Heart right ventricle (tissue), 16 donors: ENCODE measurements around the gene ABHD17C. TPM values are rescaled to one million over a fixed set of nuclear protein-coding genes. Genes with fewer than 3 reads are reported as not detected.

Source experiments
- ATAC-seq, 8 donors: fragments of 200-7000 bp; cut with Tn5 transposase; one replicate each; pipeline ENCODE4 v1.9.1; 2020; ENCODE audit warnings: mild to moderate bottlenecking in 8 of 8, moderate library complexity in 8 of 8, moderate number of reproducible peaks in 1 of 8
- DNase-seq, 2 donors: peaks; one replicate each; pipeline ENCODE4 v3.0.0-alpha.2; 2020
- H3K27ac ChIP-seq, 10 donors: fragments of 200-600 bp; sonication (generic) in 2 of 10; one replicate each; pipeline versions ENCODE4 v1.5.0 to v1.8.0; 2020 to 2022; ENCODE audit warnings: mild to moderate bottlenecking in 3 of 10
- H3K27me3 ChIP-seq, 7 donors: fragments of 200-600 bp; one replicate each; pipeline ENCODE4 v1.8.0; 2021 to 2022; ENCODE audit warnings: mild to moderate bottlenecking in 2 of 7
- H3K36me3 ChIP-seq, 9 donors: fragments of 200-600 bp; sonication (generic) in 1 of 9; one replicate each; pipeline versions ENCODE4 v1.5.0 to v1.8.0; 2020 to 2022; ENCODE audit warnings: mild to moderate bottlenecking in 2 of 9
- H3K4me1 ChIP-seq, 9 donors: fragments of 200-600 bp; sonication (generic) in 1 of 9; one replicate each; pipeline versions ENCODE4 v1.5.0 to v1.8.0; 2020 to 2022; ENCODE audit warnings: mild to moderate bottlenecking in 4 of 9
- H3K4me3 ChIP-seq, 10 donors: fragments of 200-600 bp; sonication (generic) in 2 of 10; one replicate each; pipeline versions ENCODE4 v1.5.0 to v1.8.0; 2020 to 2022; ENCODE audit warnings: mild to moderate bottlenecking in 7 of 10, moderate library complexity in 2 of 10
- H3K9me3 ChIP-seq, 11 donors: fragments of 200-600 bp in 10 of 11; sonication (generic) in 2 of 11; one replicate each; pipeline versions ENCODE4 v1.5.0 to v1.8.0; 2013 to 2022; ENCODE audit warnings: mild to moderate bottlenecking in 2 of 11, control low read depth in 1 of 11, moderate library complexity in 1 of 11
- CTCF ChIP-seq, 9 donors: fragments of 200-600 bp; sonication (generic) in 2 of 9; IDR thresholded peaks; one replicate each; pipeline versions ENCODE4 v1.5.0 to v1.8.0; 2021 to 2022; ENCODE audit warnings: antibody characterized with exemption in 9 of 9, mild to moderate bottlenecking in 5 of 9, moderate library complexity in 1 of 9
- WGBS, 2 donors: extraction: QIAGEN DNeasy Blood & Tissue Kit; methylation state at CpG; one replicate each; pipeline ENCODE4 v1.1.7; 2013; ENCODE audit warnings: inconsistent platforms in 1 of 2; 5-methylcytosine and 5-hydroxymethylcytosine counted together
- intact Hi-C, 10 donors: fragments of 100-400 bp; cut with DNase I; formaldehyde crosslinking; loops; one replicate each; pipeline versions ENCODE4 v1.11.1 to v1.14.2; 2022
- polyA plus RNA-seq, 2 donors: library from polyadenylated mRNA; stranded (reverse); fragments of 200-250 nt; gene quantifications; one replicate each; pipeline ENCODE4 v1.2.3, GENCODE V29; 2013
- total RNA-seq, 10 donors: library from RNA; stranded (reverse); fragmentation: NEBNext Ultra II Directional in 3 of 10; extraction: Animal tissue kit (Norgen Biotek cat#: 25700) in 3 of 10; gene quantifications; one replicate each; pipeline versions ENCODE4 v1.2.1 to v1.2.4, GENCODE V29; 2021 to 2023
- donor health status: Arrhythmogenic right ventricular cardiomyopathy.
- donor health status: ischemic (EF 13 %, LVEDD 7.1; RV severe dilation, severe dysfunction).
- donor health status: healthy with polysubstance abuse.
- donor health status: DM: no; HTN: yes; CAD: no.
- donor health status: DM: no; HTN: no; CAD: no.
- donor health status: ischemic (EF 25% LVEDD 6.9; RV normal size, moderate dysfunction).
- donor health status: ischemic (EF 25% LVEDD 5.7; RV mildly dilated, moderate dysfunction).
- donor health status: healthy.
- donor health status: DM: yes; HTN: yes; CAD: no.
- donor health status: Ischemic cardiomyopathy.
- donor health status: ischemic (EF 35%, LVEDD 5.7; RV mildly dilated, moderate dysfunction).
- donor health status: nonischemic (EF 11% LVEDD 7.7; RV severe dilation, severe dysfunction).
- donor health status: DM: yes; HTN: yes; CAD: no.
- donor health status: PGD.
- donor health status: ischemic (EF 29% LVEDD 5.4; RV normal size, mild dysfunction).
- donor health status: nonischemic (EF 23%, LVEDD 6.1; RV moderate dilation, normal function).

ABHD17C gene
- total and polyA plus RNA-seq, 12 donors, result 2.3 to 8.5 (median 4.2) TPM

DNA sequence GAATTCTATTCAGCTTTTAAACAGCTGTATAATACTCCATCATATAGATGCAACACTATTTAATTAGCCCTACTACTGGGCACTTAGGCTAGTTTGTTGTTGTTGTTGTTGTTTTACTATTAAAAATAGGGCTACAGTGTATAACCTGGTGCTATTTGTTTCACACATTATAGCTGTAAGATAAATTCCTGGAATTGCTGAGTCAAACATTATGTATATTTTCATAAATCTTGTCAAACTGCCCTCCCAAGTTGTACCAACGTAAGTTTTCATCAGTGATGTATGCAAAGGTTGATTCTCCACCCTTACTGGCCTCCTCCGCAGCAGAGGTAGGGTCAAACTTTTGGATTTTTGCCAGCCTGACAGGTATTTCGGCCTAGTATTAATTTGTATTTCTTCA, 80.2 kb downstream of the ABHD17C start:
- TF ChIP-seq CTCF (IDR thresholded peaks at IDR 0.05), result no peak
- Histone ChIP-seq H3K27ac (no peak overlapping the region), H3K36me3 (no peaks in the 10 kb centered on the region), H3K9me3 (no peaks in the 10 kb centered on the region), H3K4me3 (no peak overlapping the region), H3K4me1 (peaks cover 12 to 45% (median 33%) of the 10 kb centered on the region in 9 donors), H3K27me3 (peaks cover 0 to 32% (median 28%) of the 10 kb centered on the region in 7 donors)
- ATAC-seq (no peak), DNase-seq (no peak)
- 96 to 97% methylated on average over 3 of the region's 3 CpGs for WGBS, 2 donors
- intact Hi-C loops, result loop anchor here in 9 of 10 donors (5.0 kb wide), 8 partner anchors 138 to 323 kb away; no protein-coding TSS in a partner anchor

GRCh38 chr15:80776420-80777045, 81.4 kb downstream of the ABHD17C start:
- peaks cover 14 to 53% (median 38%) of the 10 kb centered on the region in 9 donors for H3K4me1 ChIP-seq
- peak overlapping the region in 4 of 10 donors; percentile 17 to 61 (median 28) for H3K27ac ChIP-seq
- H3K27me3 ChIP-seq, result peaks cover 0 to 44% (median 37%) of the 10 kb centered on the region in 7 donors
- no peaks in the 10 kb centered on the region for H3K9me3 ChIP-seq
- peak; percentile 79 to 90 (median 87) for TF ChIP-seq CTCF (IDR thresholded peaks at IDR 0.05)
- intact Hi-C loops, result loop anchor here (1.0 to 5.0 kb wide), 15 partner anchors 82 to 324 kb away; partner anchors contain the start of gene ABHD17C (in 1 of the 10)
- WGBS, 2 donors, result 29% methylated on average over 5 of the region's 5 CpGs
- DNase-seq, result peak; percentile 27 to 77
- peak; percentile 37 to 63 (median 54) for ATAC-seq
- no peaks in the 10 kb centered on the region for H3K36me3 ChIP-seq
- H3K4me3 ChIP-seq, result no peak overlapping the region

- Histone ChIP-seq H3K9me3 (no peaks in the 10 kb centered on the region), H3K4me3 (no peak overlapping the region), H3K4me1 (peaks cover 14 to 53% (median 38%) of the 10 kb centered on the region in 9 donors), H3K27ac (peak overlapping the region in 4 of 10 donors; percentile 4 to 61 (median 25)), H3K36me3 (no peaks in the 10 kb centered on the region), H3K27me3 (peaks cover 0 to 49% (median 38%) of the 10 kb centered on the region in 7 donors)
- intact Hi-C loops, result loop anchor here in 9 of 10 donors (2.0 to 5.0 kb wide), 11 partner anchors 82 to 325 kb away; partner anchors contain the start of gene ABHD17C (in 1 of the 9)
- TF ChIP-seq CTCF (IDR thresholded peaks at IDR 0.05), result no peak
- peak in 1 of 2 donors; percentile 27 for DNase-seq
- WGBS, 2 donors, result 13 to 19% methylated on average over 8 of the region's 8 CpGs
- peak in 6 of 8 donors; percentile 34 to 68 (median 58) for ATAC-seq
Observed at GRCh38 chr15:80777137-80777536, 82.0 kb downstream of the ABHD17C start.

- no peak for TF ChIP-seq CTCF (IDR thresholded peaks at IDR 0.05)
- Histone ChIP-seq H3K27me3 (peaks cover 0 to 58% (median 38%) of the 10 kb centered on the region in 7 donors), H3K27ac (no peak overlapping the region), H3K36me3 (no peaks in the 10 kb centered on the region), H3K4me1 (peaks cover 14 to 53% (median 38%) of the 10 kb centered on the region in 9 donors), H3K9me3 (no peaks in the 10 kb centered on the region), H3K4me3 (no peak overlapping the region)
- intact Hi-C loops, result loop anchor here in 9 of 10 donors (2.0 to 5.0 kb wide), 14 partner anchors 83 to 326 kb away; partner anchors contain the start of gene ABHD17C (in 1 of the 9)
- DNase-seq (no peak), ATAC-seq (no peak)
- WGBS, 2 donors, result 82 to 85% methylated on average over 10 of the region's 10 CpGs
Observed at GRCh38 chr15:80777826-80778620, 82.9 kb downstream of the ABHD17C start.
